Neural cell (in vitro differentiated cells): ENCODE data around the gene ASIC3.

Source experiments
- MXI1 ChIP-seq: fragments of 450-650 bp; conservative IDR thresholded peaks from 2 replicates; pipeline ENCODE4 v1.6.1; 2014; ENCODE audit warnings: antibody characterized with exemption, mild to moderate bottlenecking; ENCODE audit not compliant: poor library complexity, severe bottlenecking
- TF ChIP-seq, protein P1 (sequence below): fragments of 450-650 bp; IDR thresholded peaks from 2 replicates; pipeline ENCODE4 v1.5.1; 2014; ENCODE audit warnings: antibody characterized with exemption, mild to moderate bottlenecking, moderate library complexity; ENCODE audit not compliant: poor library complexity, severe bottlenecking

GRCh38 chr7:151045967-151046366 is 2.4 kb upstream of the ASIC3 start:
- no peak for TF ChIP-seq MXI1
- TF ChIP-seq, protein P1, sequence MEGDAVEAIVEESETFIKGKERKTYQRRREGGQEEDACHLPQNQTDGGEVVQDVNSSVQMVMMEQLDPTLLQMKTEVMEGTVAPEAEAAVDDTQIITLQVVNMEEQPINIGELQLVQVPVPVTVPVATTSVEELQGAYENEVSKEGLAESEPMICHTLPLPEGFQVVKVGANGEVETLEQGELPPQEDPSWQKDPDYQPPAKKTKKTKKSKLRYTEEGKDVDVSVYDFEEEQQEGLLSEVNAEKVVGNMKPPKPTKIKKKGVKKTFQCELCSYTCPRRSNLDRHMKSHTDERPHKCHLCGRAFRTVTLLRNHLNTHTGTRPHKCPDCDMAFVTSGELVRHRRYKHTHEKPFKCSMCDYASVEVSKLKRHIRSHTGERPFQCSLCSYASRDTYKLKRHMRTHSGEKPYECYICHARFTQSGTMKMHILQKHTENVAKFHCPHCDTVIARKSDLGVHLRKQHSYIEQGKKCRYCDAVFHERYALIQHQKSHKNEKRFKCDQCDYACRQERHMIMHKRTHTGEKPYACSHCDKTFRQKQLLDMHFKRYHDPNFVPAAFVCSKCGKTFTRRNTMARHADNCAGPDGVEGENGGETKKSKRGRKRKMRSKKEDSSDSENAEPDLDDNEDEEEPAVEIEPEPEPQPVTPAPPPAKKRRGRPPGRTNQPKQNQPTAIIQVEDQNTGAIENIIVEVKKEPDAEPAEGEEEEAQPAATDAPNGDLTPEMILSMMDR, result no peak
